DND-41 (cell line): ENCODE results near the gene DNAH12.
"Not testable (repeated sequence)": the region's sequence is repeated elsewhere in the genome, so short reads cannot be mapped to it uniquely, and the experiment has no call there.

Experiments
- ATAC-seq: fragments of 200-7000 bp; cut with Tn5 transposase; 3 replicates; pipeline ENCODE4 v1.9.1; 2021; ENCODE audit warnings: low read depth; ENCODE audit not compliant: insufficient read depth
- DNase-seq: peaks from one replicate; pipeline ENCODE4 v3.0.0-alpha.2; 2020
- H2AFZ ChIP-seq: 2 replicates; pipeline ENCODE4 v1.6.0; 2012; ENCODE audit warnings: low read depth, low read length
- H3K27ac ChIP-seq: 2 replicates; pipeline ENCODE4 v1.5.1; 2012; ENCODE audit warnings: low read length, inconsistent platforms
- H3K27me3 ChIP-seq: fragments of 200-600 bp; sonication (generic); 2 replicates; pipeline ENCODE4 v1.6.0; 2012; ENCODE audit warnings: low read length, mild to moderate bottlenecking, inconsistent platforms; ENCODE audit not compliant: insufficient read depth, poor library complexity
- H3K36me3 ChIP-seq: 2 replicates; pipeline ENCODE4 v1.5.1; 2012; ENCODE audit warnings: low read length, inconsistent platforms; ENCODE audit not compliant: insufficient read depth
- H3K4me1 ChIP-seq: 2 replicates; pipeline ENCODE4 v1.5.1; 2012; ENCODE audit warnings: mild to moderate bottlenecking, low read length; ENCODE audit not compliant: insufficient read depth
- H3K4me2 ChIP-seq: 2 replicates; pipeline ENCODE4 v1.6.0; 2012; ENCODE audit warnings: mild to moderate bottlenecking, moderate library complexity, low read length, inconsistent platforms; ENCODE audit not compliant: insufficient read depth
- H3K4me3 ChIP-seq, 2 experiments: fragments of 200-600 bp in 1 of 2; shearing (Covaris generic) in 1 of 2; 2 replicates each; pipeline ENCODE4 v1.5.1; 2012 to 2016; ENCODE audit warnings: inconsistent platforms in 2 of 2, low read length in 2 of 2, mild to moderate bottlenecking in 2 of 2, low read depth in 1 of 2, moderate library complexity in 1 of 2
- H3K79me2 ChIP-seq: 2 replicates; pipeline ENCODE4 v1.6.0; 2012; ENCODE audit warnings: low read length, inconsistent platforms; ENCODE audit not compliant: insufficient read depth
- H3K9ac ChIP-seq: 2 replicates; pipeline ENCODE4 v1.6.0; 2012; ENCODE audit warnings: low read depth, mild to moderate bottlenecking, inconsistent platforms, low read length, moderate library complexity
- H3K9me3 ChIP-seq: 2 replicates; pipeline ENCODE4 v1.5.1; 2012; ENCODE audit warnings: low read length, moderate library complexity, mild to moderate bottlenecking, inconsistent platforms; ENCODE audit not compliant: insufficient read depth, severe bottlenecking
- H4K20me1 ChIP-seq: 2 replicates; pipeline ENCODE4 v1.6.0; 2012; ENCODE audit warnings: low read length; ENCODE audit not compliant: insufficient read depth
- CTCF ChIP-seq: IDR thresholded peaks from 2 replicates; pipeline ENCODE4 v1.5.1; 2012; ENCODE audit warnings: borderline replicate concordance, low read length, moderate library complexity, mild to moderate bottlenecking; ENCODE audit not compliant: poor library complexity, severe bottlenecking; ENCODE audit errors: extremely low read depth
- EZH2 ChIP-seq: IDR thresholded peaks from 3 replicates; pipeline ENCODE4 v1.6.1; 2012; ENCODE audit warnings: borderline replicate concordance, low read depth, mild to moderate bottlenecking, moderate library complexity, low read length, inconsistent platforms; ENCODE audit not compliant: severe bottlenecking

DNAH12 gene

DNA sequence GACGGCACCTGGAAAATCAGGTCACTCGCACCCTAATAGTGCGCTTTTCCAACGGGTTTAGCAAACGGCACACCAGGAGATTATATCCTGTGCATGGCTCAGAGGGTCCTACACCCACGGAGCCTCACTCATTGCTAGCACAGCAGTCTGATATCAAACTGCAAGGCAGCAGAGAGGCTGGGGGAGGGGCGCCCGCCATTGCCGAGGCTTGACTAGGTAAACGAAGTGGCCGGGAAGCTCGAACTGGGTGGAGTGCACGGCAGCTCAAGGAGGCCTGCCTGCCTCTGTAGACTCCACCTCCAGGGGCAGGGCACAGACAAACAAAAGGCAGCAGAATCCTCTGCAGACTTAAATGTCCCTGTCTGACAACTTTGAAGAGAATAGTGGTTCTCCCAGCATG lies 67.0 kb downstream of the DNAH12 start:
- not testable (repeated sequence) for H3K4me2 ChIP-seq, ATAC-seq, H4K20me1 ChIP-seq, H3K79me2 ChIP-seq, H3K27ac ChIP-seq, H3K9me3 ChIP-seq, H2AFZ ChIP-seq, DNase-seq, H3K27me3 ChIP-seq, H3K4me3 ChIP-seq, H3K4me1 ChIP-seq, H3K9ac ChIP-seq, H3K36me3 ChIP-seq

GRCh38 chr3:57464801-57465200 lies 79.3 kb downstream of the DNAH12 start:
- Histone ChIP-seq H3K27me3 (peaks cover 14% of the 10 kb centered on the region), H3K4me3 (no peak overlapping the region), H3K36me3 (no peaks in the 10 kb centered on the region), H3K9me3 (no peaks in the 10 kb centered on the region), H4K20me1 (no peaks in the 10 kb centered on the region), H2AFZ (no peak overlapping the region), H3K4me1 (no peaks in the 10 kb centered on the region), H3K9ac (no peak overlapping the region), H3K4me2 (no peak overlapping the region), H3K27ac (no peak overlapping the region), H3K79me2 (no peaks in the 10 kb centered on the region)
- ATAC-seq (no peak), DNase-seq (no peak)
- TF ChIP-seq EZH2 = no peak
- TF ChIP-seq CTCF = peak; percentile 4

GRCh38 chr3:57464011-57464410 lies 80.1 kb downstream of the DNAH12 start:
- Histone ChIP-seq H4K20me1 (no peaks in the 10 kb centered on the region), H2AFZ (no peak overlapping the region), H3K27ac (no peak overlapping the region), H3K4me3 (no peak overlapping the region), H3K36me3 (no peaks in the 10 kb centered on the region), H3K27me3 (peaks cover 12% of the 10 kb centered on the region), H3K9me3 (no peaks in the 10 kb centered on the region), H3K79me2 (no peaks in the 10 kb centered on the region), H3K4me2 (no peak overlapping the region), H3K9ac (no peak overlapping the region), H3K4me1 (no peaks in the 10 kb centered on the region)
- no peak for TF ChIP-seq CTCF
- TF ChIP-seq EZH2 = no peak
- DNase-seq (no peak), ATAC-seq (no peak)

GRCh38 chr3:57451150-57451846 lies 92.8 kb downstream of the DNAH12 start:
- TF ChIP-seq CTCF (no peak), EZH2 (no peak)
- Histone ChIP-seq H3K9ac (no peak overlapping the region), H3K36me3 (no peaks in the 10 kb centered on the region), H3K4me3 (no peak overlapping the region), H3K27ac (no peak overlapping the region), H3K4me2 (no peak overlapping the region), H3K9me3 (no peaks in the 10 kb centered on the region), H3K27me3 (peaks cover 4% of the 10 kb centered on the region), H3K79me2 (no peaks in the 10 kb centered on the region), H3K4me1 (no peaks in the 10 kb centered on the region), H4K20me1 (no peaks in the 10 kb centered on the region), H2AFZ (no peak overlapping the region)
- ATAC-seq (no peak), DNase-seq (no peak)

DNA sequence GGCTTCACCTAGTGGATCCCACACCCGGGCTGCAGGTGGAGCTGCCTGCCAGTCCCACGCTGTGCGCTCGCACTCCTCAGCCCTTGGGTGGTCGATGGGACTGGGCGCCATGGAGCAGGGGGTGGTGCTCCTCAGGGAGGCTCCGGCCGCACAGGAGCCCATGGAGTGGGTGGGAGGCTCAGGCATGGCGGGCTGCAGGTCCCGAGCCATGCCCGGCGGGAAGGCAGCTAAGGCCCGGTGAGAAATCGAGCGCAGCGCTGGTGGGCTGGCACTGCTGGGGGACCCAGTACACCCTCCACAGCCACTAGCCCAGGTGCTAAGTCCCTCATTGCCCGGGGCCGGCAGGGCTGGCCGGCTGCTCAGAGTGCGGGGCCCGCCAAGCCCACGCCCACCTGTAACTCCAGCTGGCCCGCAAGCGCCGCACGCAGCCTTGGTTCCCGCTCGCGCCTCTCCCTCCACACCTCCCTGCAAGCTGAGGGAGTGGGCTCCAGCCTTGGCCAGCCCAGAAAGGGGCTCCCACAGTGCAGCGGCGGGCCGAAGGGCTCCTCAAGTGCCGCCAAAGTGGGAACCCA lies 94.8 kb downstream of the DNAH12 start:
- DNase-seq, H3K9me3 ChIP-seq, ATAC-seq, H4K20me1 ChIP-seq, H3K4me3 ChIP-seq, H3K4me1 ChIP-seq, H3K27me3 ChIP-seq, H3K9ac ChIP-seq, H3K27ac ChIP-seq, H3K36me3 ChIP-seq, H3K79me2 ChIP-seq, H2AFZ ChIP-seq, H3K4me2 ChIP-seq: not testable (repeated sequence)

GRCh38 chr3:57448489-57448888 lies 95.7 kb downstream of the DNAH12 start:
- not testable (repeated sequence) for H3K9ac ChIP-seq, H4K20me1 ChIP-seq, H3K4me1 ChIP-seq, H3K9me3 ChIP-seq, H3K4me2 ChIP-seq, H3K27ac ChIP-seq, ATAC-seq, H3K27me3 ChIP-seq, H3K79me2 ChIP-seq, DNase-seq, H3K36me3 ChIP-seq, H3K4me3 ChIP-seq, H2AFZ ChIP-seq
